Colon (tissue), 2 donors: ENCODE measurements around the gene HOXA4.

Experiments
- FAIRE-seq: peaks from 2 replicates; lab custom pipeline; 2012; peaks lifted over from hg19 to GRCh38; lab: Jason Lieb, UNC
- donor health status: control.
- donor health status: control.

The HOXA4 gene

GRCh38 chr7:27132214-27132613, 1.7 kb upstream of the HOXA4 start:
- no peak for FAIRE-seq

DNA sequence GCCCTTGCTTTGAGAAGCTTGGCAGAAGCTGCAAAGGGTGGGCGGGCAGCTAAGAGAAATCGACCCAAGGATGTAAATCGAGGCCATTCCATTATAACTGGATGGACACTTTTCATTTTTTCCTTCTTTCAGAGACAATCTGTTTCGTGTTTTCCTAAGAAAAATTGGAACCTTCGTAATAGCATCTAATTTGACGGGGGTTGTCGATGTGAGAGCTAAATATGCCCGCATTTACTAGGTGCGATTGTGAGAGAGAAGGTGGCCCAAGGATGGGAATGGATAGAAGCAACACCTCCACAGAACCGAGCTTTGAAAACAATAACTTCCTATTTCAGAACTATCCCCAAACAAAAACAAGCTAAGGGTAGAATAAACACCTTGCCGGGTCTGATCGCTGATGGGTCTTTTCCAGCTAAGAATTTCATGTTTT, 848 bp upstream of the HOXA4 start:
- FAIRE-seq: no peak

DNA sequence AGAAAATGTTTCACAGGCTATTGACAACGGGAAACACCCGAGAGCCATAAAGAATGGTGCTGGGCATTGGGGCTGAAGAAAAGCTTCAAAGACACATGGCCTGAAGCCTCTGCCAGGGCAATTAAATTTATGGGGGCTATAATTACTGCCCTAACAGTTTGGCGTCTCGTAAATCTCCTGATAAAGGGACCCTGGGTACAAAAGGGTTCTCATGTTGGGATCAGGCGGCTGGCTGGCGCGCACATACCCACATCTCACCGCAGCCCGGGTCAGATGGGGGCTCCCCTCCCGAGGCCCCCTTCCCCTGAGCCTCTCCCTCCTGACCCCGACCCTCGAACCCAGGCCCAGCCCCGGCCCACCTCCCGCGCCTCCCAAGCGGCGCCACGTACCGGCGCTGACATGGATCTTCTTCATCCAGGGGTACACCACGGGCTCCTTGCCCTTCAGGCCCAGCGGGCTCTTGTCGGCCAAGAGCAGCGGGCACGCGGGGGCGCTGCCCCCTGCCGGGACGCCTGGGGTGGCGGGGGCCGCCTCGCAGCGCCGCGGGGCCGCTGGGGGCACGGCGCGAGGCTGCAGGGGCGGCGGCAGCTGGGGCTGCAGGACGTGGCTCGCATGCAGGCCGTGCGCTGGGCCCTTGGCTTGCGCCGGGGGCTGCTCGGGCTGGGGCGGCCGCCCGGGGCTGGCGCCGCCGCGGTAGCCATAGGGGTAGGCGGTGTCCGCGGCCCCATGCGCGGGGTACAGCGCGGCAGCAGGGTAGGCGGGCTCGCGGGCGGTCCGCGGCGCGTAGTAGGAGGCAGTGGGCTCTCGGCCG, 623 bp downstream of the HOXA4 start:
- FAIRE-seq: no peak

DNA sequence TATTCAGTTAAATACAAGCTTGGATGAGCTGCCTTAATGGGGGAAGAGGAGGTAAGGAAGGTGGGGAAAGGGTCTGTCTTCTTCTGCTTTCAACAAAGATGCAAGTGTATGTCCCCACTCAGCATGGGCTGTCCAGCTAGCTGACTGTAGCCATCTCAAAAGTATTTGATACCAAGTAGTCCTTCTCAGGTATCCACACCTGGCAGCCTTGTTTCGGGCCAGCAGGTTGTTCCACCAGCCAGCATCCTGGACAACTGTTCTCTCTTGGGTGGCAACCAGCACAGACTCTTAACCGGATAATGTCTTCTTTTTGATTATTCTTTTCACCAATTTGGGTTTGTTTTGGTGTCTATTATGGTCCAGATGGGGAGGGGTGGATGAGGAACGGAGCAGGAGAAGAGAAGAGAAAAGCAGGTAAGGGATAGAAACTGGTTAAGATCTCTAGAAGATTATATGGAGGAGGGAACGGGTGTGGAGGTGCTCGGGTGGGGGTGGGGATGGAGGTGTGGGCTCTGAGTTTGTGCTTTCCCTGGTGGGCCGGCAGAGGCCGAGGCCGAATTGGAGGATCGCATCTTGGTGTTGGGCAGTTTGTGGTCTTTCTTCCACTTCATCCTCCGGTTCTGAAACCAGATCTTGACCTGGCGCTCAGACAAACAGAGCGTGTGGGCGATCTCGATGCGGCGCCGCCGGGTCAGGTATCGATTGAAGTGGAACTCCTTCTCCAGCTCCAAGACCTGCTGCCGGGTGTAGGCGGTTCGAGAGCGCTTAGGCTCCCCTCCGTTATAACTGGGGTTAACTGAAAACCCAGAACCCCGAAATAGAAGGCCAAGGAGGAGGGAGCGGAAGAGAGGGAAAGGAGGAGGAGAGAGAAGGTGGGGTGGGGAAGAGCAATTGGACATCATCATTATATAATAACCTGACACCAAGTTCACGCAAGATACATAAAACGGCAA, 1.5 kb downstream of the HOXA4 start:
- no peak for FAIRE-seq

DNA sequence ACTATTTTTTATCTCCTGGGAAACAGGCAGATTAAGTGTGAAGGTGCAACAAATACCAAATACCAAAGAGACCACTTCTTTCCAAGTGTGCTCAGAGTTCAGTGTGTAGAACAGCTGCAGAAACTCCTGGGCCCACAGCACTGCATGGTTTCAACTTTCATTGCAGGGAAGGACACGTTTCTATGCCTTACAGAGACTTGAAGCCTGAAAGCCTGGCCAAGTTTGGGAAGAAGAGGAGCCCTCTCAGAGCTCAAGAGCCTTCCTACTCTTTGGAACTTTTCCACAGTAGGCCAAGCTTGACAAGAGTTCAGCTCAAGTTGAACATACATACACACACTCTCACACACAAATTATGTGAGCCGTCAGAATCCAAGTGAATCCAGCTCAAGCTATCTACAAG, 2.5 kb downstream of the HOXA4 start:
- no peak for FAIRE-seq

GRCh38 chr7:27126596-27127327, 3.8 kb downstream of the HOXA4 start:
- no peak for FAIRE-seq

DNA sequence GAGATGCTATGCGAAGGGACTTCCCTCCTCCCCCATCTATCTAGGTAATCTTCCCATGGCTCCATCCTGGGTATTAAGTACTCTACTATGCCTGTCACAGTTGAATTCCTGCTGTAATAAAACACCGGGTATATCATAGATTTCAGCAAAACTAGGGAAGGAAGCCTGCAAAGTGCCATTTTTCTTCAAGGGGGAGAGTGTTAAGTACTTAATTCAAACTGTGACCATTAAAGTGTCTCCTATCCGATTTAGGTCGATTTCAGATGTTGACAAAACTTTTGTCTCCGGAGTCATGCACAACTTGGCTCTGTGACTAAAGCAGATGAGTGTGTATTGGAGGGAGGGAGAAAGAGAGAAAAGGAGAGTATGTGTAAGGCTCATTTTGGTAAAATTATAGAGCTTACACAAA, 4.6 kb downstream of the HOXA4 start:
- FAIRE-seq: no peak

DNA sequence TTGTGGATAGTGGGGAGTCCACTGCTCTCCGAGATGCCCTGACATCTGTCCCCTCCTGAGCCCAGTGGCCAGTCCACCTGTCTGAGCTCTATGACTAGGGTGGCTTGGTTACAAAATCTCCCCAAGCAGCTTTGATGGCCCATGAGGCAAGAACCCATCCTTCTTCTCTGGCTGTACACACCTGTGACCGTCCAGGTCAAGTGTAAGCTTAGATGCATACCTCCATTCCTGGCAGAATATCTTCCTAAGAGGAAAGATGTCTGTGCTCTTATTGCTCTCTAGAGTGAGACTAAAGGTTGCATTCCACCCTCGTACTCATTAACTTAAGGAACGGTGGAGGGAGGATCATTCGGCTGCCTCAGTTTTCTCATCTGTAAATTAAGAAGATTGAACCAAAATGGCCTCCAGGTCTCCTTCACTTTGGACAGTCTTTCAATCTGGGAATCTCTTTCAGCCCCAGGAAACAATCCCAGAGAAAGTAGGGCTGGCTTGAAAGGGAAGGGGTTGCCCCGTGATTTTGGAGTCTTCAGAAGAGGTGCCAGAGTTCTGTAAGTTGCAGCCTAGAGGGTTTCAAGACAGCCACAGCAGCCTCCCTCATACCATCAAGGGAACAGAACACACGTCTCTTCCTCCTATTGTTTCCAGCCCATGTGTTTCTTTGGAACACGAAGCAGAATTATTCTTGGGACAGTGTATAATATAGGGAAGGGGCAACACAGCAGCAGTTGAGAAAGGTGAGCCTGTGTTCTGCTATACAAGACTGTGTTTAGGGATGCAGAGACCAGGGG, 5.5 kb downstream of the HOXA4 start:
- no peak for FAIRE-seq

- FAIRE-seq: no peak
These were observed 6.3 kb downstream of the HOXA4 start for GRCh38 chr7:27124096-27124901.

GRCh38 chr7:27123477-27124053, 7.0 kb downstream of the HOXA4 start:
- FAIRE-seq: no peak

- FAIRE-seq: no peak
These were observed 7.5 kb downstream of the HOXA4 start for GRCh38 chr7:27123007-27123476.

DNA sequence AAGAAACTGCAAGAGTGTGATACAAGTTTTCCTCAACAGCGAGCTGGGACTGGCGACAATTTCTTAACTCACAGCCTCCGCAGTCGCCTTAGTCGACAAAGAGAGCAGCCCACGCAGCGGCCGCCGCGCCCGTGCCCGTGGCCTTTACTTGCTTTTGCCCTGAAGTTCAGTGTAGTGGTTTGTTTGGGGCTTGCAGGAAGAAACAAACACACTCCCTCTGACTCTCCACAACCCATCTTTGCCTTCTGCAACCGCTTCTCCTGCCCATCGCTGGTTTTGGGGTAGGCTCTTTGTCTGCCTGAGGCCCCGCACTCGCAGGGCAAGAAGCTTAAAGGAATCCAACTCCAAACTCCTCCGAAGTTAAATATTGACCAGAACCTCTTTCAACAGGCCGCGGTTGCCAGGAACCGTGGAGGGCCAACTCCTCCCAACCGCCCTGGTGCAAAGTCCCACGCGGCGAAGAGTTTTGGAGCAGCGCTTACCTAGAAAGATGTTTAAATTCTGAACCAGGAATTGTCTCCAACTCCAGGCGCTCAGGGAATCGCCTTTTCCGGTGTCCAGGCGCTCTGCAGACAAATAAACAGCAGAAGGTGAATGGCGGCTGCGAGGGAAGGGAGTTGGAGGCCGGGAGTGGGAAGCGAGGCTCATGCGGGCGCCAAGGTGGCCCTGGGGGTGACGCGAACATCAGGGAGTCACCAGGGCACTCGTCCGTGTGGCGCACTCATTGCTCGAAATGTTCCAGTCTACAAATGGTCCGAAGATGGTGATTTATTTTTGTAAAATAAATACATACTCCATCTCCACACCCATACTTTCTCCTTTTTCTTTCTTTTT, 8.3 kb downstream of the HOXA4 start:
- FAIRE-seq: no peak

DNA sequence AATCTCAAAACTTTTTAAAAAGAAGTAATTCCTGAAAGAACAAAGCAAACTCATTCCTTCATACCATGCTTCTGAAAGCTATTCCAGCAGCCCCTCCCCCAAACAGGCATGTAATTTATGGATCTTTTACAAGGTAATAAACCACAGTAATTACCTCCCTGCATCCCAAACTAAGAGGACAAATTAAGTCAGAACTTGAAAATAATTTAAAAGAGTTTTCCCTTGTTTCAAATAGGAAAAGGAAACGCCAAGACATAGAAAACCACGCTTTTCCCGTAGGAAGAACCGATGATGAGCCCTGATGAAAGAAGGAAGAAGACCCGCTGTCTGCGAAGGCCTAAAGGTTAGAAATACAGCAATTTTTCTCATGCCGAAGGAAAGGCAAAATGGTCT, 8.9 kb downstream of the HOXA4 start:
- no peak for FAIRE-seq

DNA sequence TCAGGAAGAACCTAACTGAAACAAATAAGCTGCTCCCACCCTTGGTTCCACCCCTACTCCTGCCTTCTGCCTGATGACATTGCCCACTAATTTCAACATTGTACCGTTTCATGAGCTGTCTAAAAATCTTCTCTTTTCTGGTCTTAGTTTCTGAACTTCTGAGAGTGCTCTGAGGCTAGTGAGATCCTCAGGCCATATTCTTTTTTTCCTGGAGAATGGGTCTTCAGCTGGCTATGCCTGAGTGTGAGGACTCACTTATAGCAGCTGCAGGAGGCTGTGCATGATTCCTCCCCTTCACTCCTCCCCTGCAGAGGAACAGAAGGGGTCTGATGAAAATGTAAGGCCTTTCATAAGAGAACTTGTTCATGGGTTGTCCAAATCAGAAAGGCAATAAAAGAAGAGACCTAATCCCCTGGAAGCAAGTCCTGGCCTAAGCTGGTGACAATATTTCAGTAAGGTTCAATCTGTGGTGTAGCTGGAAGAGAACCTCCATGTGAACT, 11.1 kb downstream of the HOXA4 start:
- FAIRE-seq: no peak

GRCh38 chr7:27118580-27118979, 12.0 kb downstream of the HOXA4 start:
- no peak for FAIRE-seq

GRCh38 chr7:27117887-27118491, 12.6 kb downstream of the HOXA4 start:
- FAIRE-seq: no peak

GRCh38 chr7:27116962-27117886, 13.3 kb downstream of the HOXA4 start:
- no peak for FAIRE-seq
